GM12801 (cell line): ENCODE measurements around the gene CFHR1.

ENCODE experiments used
- TF ChIP-seq, protein P1 (sequence below): IDR thresholded peaks from one replicate; pipeline ENCODE4 v1.5.1; 2011; ENCODE audit warnings: control low read depth; ENCODE audit not compliant: insufficient read length; ENCODE audit errors: extremely low read depth

CFHR1 gene

DNA sequence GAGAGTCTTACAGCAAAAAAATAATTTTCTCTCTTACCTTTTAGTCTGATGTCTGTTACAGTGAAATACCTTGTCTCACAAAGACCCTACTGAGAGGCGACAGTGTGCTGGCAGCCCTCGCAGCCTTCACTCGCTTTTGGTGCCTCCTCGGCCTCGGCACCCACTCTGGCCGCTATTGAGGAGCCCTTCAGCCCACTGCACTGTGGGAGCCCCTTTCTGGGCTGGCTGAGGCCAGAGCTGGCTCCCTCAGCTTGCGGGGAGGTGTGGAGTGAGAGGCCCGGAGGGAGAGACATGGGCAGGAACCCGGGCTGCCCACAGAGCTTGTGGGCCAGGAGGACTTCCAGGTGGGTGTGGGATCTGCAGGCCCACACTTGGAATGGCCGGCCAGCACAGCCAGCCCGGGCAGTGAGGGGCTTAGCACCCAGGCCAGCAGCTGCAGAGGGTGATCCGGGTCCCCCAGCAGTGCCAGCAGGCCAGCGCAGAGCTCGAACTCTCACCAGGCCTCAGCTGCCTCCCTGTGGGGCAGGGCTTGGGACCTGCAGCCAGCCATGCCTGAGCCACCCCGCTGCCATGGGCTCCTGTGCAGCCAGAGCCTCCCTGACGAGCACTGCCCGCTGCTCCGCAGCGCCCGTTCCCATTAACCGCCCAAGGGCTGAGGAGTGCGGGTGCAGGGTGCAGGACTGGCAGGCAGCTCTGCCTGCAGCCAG is 10.8 kb upstream of the CFHR1 start:
- TF ChIP-seq, protein P1, sequence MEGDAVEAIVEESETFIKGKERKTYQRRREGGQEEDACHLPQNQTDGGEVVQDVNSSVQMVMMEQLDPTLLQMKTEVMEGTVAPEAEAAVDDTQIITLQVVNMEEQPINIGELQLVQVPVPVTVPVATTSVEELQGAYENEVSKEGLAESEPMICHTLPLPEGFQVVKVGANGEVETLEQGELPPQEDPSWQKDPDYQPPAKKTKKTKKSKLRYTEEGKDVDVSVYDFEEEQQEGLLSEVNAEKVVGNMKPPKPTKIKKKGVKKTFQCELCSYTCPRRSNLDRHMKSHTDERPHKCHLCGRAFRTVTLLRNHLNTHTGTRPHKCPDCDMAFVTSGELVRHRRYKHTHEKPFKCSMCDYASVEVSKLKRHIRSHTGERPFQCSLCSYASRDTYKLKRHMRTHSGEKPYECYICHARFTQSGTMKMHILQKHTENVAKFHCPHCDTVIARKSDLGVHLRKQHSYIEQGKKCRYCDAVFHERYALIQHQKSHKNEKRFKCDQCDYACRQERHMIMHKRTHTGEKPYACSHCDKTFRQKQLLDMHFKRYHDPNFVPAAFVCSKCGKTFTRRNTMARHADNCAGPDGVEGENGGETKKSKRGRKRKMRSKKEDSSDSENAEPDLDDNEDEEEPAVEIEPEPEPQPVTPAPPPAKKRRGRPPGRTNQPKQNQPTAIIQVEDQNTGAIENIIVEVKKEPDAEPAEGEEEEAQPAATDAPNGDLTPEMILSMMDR, result no peak

GRCh38 chr1:196856053-196856452 is 36.5 kb downstream of the CFHR1 start:
- TF ChIP-seq, protein P1, result no peak

DNA sequence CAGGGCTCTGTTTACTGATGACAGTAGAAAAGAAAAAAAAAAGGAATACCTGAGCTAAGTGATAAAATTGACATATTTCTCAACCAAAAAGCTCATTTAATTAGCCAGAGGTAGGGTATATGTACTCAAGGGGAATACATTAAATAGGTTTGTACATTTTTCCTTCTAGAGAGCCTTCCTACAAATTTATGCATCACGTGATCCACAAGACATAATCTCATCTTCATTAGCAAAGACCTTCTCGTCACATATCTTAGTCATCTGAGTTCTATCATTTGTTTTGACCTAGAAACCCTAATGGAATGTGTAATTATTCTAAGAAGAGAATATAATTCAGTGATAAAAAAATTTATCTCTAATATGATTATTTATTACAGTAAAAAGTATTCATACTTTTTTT is 37.7 kb downstream of the CFHR1 start:
- TF ChIP-seq, protein P1, result no peak

DNA sequence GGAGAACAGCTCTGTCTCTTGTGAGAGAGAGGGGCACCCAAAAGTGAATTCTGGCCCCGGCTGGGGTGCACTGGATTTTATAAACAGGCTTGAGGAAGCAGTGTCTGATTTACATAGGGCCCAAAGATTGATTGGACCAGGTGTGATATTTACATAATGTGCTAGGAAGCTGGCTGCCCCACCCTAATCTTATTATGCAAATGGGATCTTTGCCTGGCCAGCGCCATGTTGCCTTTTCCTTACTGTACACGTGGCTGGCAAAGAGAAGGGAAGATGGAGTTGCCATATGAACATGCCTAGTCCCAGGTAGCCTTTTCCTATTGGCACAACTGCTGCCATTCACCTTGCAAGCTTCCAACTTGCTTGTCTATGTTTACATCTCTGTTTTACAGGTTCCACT is 39.3 kb downstream of the CFHR1 start:
- TF ChIP-seq, protein P1, result no peak

DNA sequence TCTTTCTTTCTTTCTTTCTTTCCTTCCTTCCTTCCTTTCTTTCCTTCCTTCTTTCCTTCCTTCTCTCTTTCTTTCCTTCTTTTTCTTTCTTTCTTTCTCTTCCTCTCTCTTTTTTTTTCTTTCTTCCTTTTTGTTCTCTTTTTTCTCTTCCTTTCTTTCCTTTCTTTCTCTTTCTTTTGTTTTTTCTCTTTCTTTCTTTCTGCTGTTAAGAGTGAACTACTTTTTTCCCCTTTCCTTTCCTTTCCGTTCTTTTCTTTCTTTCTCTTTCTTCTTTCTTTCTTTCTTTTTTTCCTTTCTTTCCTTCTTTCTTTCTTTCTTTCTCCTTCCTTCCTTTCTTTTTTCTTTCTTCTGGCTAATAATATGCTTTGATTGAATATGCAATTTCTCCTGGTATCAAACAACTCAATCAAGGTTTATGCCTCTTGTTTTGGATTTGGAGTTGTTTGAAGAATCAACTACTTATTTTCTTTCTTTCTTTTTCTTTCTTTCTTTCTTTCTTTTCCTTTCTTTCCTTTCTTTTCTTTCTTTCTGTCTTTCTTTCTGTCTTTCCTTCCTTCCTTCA is 40.9 kb downstream of the CFHR1 start:
- TF ChIP-seq, protein P1, result no peak

DNA sequence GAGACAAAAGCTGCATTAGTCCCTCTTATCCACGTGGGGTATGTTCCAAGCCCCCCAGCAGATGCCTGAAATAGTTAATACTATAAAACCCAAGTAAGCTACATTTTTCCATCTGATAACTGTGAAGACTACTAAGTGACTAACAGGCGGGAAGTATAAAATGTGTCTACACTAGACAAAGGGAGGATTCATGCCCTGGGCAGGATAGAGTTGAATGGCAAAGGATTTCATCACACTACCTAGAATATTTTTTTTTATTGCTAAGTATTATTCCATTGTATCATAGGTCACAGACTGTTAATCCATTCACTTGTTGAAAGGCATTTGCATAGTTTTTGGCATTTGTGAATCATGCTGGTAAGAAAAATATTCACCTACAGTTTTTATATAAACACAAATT is 41.9 kb downstream of the CFHR1 start:
- TF ChIP-seq, protein P1, result no peak

DNA sequence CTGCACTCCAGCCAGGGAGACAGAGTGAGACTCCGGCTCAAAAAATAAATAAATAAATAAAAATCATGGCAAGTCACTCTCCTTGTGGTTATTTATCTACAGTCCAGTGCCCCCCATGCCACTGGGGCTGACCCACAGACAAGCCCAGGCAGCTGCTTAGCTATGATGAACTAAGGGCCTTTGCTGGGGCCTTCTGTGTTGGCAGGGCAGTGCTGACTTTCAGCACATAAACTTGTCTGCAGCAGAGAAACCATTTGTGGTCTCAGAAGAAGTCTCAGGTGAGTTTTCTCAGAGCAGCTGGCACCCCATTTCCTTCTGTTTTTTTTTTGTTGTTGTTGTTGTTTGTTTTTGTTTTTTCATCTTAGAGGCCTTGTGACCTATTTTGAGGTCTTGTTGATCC is 47.4 kb downstream of the CFHR1 start:
- TF ChIP-seq, protein P1, result no peak

DNA sequence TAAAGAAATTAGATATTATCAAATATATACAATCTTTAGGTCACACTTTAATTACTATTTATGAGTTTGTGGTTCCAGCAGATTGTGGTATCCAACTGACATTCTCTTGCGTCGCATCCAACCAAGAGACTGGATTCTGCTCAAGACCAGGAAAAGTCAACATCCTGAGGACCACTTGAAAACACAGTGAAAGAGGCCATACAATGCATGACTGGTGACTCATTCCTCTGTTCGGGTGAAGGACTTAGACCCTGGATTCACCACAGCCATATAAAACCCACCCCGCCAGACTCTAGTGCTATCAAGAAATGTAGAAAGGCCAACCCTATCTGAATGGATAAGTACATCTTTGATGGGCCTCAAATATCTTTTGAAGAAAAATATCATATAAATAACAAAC is 53.9 kb downstream of the CFHR1 start:
- TF ChIP-seq, protein P1, result no peak
